ENCODE results near the gene L3HYPDH.

- TF ChIP-seq EZH2 (IDR thresholded peaks at IDR 0.05; ENCODE audit: borderline replicate concordance, low read length) = no peak
- TF ChIP-seq CTCF (conservative IDR thresholded peaks at IDR 0.05 in 1 of 2, IDR thresholded peaks at IDR 0.05 in 1 of 2; ENCODE audit: extremely low read depth in 1 of 2, insufficient read depth in 1 of 2, low read depth in 1 of 2, low read length in 2 of 2) = no peak
These were observed 19.0 kb upstream of the L3HYPDH start for GRCh38 chr14:59503256-59503655.

Measured in mammary epithelial cell (primary cell).